Retinal pigment epithelial cell (primary cell): ENCODE data around the gene ELL.
A peak's percentile ranks its signal among the peaks of the same experiment; 100 is the strongest.

ENCODE experiments used
- DNase-seq: peaks from one replicate; pipeline ENCODE4 v3.0.0-alpha.2; 2010; ENCODE audit warnings: low read depth
- H3K4me3 ChIP-seq: 2 replicates; pipeline ENCODE4 v1.5.1; 2011; ENCODE audit warnings: mild to moderate bottlenecking, low read length, control low read depth, moderate library complexity
- TF ChIP-seq, protein P1 (sequence below): conservative IDR thresholded peaks from 2 replicates; pipeline ENCODE4 v1.5.1; 2011; ENCODE audit warnings: low read depth, low read length, control low read depth, inconsistent platforms

ELL gene

GRCh38 chr19:18440415-18440877 lies 81.4 kb downstream of the ELL start:
- DNase-seq: no peak
- H3K4me3 ChIP-seq: no peak overlapping the region
- TF ChIP-seq, protein P1, sequence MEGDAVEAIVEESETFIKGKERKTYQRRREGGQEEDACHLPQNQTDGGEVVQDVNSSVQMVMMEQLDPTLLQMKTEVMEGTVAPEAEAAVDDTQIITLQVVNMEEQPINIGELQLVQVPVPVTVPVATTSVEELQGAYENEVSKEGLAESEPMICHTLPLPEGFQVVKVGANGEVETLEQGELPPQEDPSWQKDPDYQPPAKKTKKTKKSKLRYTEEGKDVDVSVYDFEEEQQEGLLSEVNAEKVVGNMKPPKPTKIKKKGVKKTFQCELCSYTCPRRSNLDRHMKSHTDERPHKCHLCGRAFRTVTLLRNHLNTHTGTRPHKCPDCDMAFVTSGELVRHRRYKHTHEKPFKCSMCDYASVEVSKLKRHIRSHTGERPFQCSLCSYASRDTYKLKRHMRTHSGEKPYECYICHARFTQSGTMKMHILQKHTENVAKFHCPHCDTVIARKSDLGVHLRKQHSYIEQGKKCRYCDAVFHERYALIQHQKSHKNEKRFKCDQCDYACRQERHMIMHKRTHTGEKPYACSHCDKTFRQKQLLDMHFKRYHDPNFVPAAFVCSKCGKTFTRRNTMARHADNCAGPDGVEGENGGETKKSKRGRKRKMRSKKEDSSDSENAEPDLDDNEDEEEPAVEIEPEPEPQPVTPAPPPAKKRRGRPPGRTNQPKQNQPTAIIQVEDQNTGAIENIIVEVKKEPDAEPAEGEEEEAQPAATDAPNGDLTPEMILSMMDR: peak; percentile 59

DNA sequence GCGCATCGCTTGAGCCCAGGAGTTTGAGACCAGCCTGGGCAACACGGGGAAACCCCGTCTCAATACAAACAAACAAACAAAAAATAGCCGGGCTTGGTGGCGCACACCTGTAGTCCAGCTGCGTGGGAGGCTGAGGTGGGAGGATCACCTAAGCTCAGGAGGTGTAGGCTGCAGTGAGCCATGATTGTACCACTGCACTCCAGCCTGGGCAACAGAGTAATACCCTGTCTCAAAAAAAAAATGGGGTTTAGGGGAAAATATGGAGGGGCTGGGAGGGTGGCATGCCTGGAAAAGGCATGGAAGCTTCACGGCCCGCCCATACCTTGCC lies 82.0 kb downstream of the ELL start:
- no peak overlapping the region for H3K4me3 ChIP-seq
- TF ChIP-seq, protein P1: no peak
- DNase-seq: no peak

DNA sequence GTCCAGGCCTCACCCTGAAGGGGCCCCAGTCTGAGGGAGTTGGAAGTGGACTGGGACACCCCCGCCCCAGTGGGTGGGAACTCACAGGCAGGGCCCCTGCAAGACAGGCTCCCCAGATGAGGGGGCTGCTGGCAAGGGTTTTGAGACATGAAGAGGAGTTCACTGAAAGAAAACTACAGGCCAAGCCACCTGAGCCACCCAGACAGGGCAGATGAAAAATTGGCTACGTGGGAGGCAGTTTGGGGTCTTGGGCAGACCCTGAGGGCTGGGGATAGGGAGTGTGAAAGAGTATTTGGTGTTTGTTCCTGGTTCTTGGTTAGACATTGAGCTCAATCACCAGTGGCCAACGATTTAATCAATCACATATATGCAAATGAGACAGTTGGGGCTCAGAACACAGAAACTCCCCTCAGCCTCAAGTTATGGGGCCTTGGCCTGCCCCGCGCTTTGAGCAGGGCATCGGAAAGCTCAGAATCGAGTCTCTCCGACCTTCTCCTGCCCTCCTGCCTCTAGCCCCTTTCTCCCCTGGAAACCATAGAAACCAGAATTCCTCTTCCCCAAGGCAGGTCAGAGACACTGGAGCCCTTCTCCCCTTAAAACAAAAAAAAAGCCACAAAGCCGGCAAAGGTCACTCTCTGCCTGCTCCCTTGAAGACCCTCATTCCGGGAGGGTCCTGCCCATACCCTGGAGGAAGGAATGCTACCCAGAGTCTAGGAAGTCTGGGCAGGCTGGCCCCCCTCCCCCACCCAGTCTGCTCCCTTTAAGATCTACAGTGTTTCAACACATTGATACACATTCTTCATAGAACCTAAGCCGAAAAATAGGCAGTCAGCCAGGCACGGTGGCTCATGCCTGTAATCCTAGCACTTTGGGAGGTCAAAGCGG lies 82.6 kb downstream of the ELL start:
- H3K4me3 ChIP-seq: no peak overlapping the region
- TF ChIP-seq, protein P1: peak; percentile 52
- DNase-seq: peak; percentile 93

DNA sequence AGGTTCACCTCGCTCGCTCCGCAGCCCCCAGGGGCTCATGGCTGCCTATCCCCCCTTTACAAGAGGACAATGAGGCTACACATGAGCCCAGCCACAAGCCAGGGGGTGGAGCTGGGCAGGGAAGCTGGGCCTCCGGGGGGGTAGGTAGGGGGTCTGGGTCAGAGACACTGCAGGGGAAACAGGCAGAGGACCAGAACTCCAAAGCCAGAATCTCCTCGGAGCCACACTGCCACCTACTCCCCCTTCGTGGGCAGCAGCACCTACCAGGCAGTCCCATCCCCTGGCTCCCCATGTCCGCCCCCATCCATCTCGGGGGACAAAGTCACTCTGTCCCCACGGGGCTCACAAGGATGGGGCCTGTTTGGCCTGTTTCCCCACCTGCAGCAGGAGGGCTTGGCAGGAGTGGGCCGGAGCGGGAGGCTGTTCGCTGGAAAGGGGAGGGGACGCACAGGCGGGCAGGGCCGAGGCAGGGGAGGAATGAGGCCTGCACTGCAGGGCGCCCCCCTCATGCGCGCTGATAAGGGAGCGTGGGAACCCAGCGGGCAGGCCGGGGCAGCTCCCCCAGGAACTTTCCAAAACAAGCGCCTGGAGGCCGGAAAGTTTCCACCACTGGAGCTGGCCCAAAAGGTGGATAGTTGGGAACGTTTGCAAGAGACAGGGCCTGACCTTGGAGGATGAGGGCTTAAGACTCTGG lies 83.4 kb downstream of the ELL start:
- H3K4me3 ChIP-seq: peak overlapping the region; percentile 25
- TF ChIP-seq, protein P1: no peak
- DNase-seq: no peak

- no peak for DNase-seq
- TF ChIP-seq, protein P1: no peak
- peak within 1 kb of the TSS; percentile 67 for H3K4me3 ChIP-seq
Observed at GRCh38 chr19:18437491-18438330, 84.2 kb downstream of the ELL start, which contains the start of gene ISYNA1. TSS of gene ISYNA1 (minus strand) at chr19:18438133. CDS start at chr19:18437979, 154 bp downstream.

DNA sequence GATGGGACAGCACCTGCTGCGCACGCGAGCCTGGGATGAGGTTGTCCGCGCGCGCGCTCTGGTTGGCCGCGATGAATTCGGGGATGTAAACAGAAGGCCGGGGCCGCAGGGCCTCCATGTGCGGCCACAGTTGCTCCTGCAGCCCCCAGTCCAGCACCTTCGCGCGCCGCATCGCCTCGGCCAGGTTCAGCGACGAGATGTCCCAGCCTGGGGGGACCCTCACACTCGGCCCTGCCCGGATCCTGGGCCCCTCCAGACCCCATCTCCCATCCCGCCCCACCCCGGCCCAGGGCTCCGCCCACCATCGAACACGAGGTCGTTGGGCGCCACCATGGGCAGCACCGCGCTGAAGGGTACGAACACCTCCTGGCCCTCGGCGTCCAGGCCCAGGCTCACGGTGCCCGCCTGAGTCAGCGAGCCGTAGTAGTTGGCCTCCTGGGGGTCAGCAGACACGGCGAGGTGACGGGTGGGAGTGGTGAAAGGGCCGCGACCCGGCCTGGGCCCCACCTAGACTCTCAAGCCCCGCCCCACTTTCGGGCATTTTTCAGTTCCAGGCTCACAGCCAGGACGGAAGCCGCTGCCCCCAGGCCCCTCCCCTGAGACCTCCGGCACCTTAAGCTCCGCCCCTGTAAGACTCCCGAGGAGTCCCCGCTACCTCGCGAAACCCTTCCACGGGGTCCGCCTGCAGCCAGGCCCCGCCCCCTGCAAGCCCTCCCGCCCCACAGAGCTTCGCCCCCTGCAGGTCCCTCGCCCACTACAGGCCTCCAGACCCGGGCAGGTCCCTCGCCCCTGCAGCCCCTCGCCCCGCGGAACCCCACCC lies 85.0 kb downstream of the ELL start:
- TF ChIP-seq, protein P1: no peak
- peak overlapping the region; percentile 67 for H3K4me3 ChIP-seq
- peak; percentile 76 for DNase-seq
